SKM-1 treated with dmso at 0.1 percent for 144 hours (cell line): ENCODE results near the gene CBL.

Experiments
- DNase-seq: peaks from one replicate; lab custom pipeline; 2025; ENCODE audit not compliant: unreplicated experiment; lab: John Stamatoyannopoulos, UW

CBL gene

DNA sequence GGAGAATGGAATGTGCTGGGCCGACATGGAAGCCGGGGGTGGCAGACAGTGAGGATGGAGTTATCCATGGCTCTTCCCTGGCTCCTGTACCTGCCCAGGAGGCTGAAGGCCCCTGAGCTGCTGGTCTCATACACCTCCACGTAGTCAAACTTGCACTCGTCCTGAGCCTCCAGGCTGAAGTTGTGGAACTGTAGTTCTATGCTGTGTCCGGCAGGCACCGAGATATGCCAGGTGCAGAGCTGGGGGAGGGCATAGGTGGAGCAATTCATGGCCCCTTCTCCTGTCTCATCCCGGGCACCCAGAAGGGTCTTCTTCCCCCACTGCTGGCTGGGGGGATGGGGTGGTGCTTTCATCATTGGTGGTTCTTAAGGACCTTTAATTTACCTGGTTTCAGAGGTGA lies 137.6 kb downstream of the CBL start:
- no peak for DNase-seq

DNA sequence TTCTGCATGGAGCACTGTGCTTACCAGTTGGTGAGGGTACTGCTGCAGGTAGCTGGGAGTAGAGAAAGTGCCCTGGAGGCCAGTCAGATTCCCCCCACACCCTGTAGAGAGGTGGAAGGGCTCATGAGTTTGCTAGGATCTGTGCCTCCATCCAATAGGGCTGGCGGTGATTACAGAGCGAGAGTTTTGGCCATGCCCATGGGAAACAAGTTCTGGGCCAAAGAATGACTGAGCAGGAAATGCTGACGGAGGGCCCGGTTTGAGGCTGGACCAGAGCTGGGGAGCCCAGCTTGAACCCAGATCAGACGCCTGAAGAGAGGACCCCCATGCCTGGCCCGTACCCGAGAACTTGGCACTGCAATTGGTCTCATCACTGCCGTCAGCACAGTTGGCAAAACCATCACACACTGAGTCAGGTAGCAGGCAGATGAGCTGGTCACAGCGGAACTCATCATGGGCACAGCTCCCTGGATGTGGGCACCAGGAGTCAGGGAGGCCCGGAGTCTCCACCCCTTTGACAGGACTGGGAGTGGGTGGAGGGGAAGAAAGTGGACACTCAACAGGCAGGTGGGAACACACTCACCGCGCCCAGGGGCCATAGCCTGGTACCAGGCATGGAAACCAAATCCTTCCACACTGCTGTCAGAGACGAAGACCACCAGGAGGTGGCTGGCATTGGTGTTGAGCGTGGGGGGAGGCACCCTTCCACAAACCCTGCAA lies 138.3 kb downstream of the CBL start:
- DNase-seq = no peak

DNA sequence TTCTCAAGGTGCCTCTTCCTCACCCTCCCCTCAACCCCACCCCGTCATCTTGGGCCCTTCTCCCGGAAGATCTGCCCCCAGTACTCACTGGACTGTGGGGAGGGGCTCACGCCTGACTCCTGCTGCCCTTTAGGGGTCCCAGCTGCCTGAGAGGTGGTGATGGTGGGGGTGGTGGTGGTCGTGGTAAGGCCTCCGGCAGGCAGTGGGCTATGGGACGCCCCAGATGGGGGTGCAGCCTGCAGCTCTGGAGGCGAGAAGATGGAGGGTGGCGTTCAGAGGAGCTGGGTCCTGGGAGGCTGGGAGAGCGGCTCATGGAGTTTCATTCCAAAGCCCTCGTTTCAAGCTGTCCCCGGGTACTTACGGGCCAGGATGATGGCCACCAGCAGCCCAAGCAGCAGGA lies 139.5 kb downstream of the CBL start:
- DNase-seq = no peak

DNA sequence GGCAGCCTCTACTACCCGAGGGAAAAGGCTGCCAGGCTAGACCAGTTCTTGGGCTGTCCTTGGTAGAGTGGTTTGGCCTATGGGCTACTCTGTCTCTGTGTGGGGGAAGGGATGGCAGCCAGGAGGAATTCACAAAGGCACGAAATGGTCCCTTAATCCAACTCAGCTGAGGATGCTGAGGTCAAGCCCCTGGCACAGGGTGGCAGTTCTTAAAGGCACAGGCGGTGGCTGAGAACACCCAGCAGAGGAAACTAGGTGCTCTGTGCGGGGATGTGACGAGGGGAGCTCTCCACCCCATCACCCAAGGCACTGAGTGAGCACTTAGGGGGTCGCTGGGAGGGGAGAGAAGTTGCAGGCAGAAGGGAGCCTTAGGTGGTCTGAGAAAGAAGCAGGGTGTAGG lies 140.5 kb downstream of the CBL start, which contains the start of gene MFRP:
TSS of gene MFRP (minus strand) at position 101 of the 400 bp plus-strand sequence. CDS start 192 bp downstream, outside the sequence.
- no peak for DNase-seq

DNA sequence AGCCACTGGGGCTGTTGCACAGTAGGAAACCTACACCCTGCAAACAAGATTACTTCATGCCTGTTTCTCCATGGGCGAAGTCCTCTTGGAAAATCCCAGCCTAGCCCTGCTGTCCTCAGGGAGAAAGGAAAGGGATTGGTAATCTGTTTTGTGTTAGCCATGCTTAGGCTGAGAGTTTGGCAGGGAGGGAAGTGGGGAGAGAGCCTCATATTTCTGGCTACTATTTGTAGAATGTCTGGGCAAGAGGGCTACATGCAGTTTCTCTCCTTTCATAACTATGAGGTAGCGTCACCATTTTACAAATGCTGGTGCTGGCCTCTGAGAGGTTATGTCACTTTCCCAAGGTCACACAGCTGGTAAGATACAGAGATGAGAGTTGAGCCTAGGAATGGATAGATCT lies 141.1 kb downstream of the CBL start:
- DNase-seq = no peak

DNA sequence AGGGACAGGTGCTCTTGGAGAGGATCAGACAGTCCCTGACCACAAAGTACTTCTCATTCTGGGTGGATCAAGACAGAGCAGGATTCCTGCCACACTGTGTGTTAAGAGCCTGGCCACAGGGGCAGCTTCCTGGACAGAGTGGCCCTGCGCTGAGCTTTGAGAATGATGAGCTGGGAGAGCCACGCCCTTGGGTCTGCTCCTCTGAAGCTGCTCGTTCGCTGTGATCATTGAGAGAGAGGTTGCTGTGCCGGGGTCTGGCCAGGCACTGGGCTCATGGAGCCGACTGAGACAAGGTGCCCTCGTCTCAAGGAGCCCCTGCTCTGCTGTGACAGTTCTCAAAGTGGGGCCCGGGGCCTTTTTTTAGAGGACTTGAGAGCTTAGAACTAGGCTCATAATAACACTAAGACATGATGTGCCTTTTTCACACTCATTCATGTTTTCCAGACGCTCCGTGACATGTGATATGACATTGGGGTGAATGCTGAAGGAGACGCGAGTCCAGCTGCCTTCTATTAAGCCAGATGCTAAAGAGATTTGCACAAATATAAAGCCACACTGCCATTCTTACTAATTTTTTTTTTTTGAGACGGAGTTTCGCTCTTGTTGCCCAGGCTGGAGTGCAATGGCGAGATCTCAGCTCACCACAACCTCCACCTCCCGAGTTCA lies 141.9 kb downstream of the CBL start:
- no peak for DNase-seq

DNA sequence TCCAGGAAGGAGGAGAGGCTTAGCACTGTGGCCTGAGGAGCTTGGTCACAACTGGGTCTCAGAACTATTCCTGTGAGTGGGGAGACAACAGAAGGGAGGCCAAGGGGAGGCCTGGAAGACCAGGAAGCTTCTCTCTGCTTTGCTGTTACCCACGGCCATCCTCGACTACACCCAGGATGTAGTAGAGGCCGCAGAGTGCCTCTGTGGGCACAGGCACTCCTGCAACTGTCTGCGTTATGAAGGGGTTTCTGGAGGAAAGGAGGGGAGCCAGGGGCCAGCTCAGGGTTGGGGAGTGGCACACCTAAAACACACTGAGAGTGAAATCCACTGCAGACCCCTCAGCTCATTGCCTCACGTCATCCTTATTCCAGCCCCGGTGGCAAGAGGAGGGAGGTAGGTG lies 144.2 kb downstream of the CBL start:
- DNase-seq = no peak

DNA sequence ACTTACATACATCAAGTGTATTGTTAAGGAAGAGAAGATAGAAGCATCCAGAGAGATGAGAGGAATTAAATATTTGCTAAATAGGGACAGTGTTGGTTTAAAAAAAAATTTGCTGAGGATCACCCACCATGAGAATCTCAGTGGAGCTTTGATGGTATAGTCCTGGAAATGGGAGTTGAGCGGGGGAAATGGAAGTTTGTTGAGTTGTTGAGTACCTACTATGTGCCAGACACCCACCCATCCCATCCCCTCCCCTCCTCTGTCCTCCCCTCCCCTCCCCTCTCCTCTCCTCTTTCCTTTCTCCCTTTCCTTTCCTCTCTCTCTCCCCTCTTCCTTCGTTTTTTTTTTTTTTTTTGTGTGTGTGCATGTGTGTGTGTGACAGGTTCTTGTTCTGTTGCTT lies 145.1 kb downstream of the CBL start:
- DNase-seq = no peak

DNA sequence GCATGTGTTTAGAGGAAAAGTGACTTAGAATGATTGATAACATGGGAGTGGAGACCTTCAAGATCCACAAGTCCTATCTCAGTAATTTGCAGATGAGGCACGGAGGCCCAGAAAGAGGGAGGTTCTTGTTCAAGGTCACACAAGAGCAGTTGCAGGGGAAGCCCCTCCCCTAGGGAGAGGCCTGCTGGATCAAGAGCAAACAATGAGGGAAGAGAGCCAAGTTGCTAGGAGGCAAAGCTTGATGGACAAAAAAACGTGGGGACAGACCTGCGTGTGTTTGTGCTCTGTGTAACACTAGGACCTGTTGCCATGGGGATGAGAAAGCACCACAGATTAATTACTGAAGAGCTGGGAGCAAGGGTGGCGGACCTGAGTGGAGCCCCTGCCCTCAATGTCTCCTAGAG lies 146.7 kb downstream of the CBL start:
- DNase-seq = no peak

DNA sequence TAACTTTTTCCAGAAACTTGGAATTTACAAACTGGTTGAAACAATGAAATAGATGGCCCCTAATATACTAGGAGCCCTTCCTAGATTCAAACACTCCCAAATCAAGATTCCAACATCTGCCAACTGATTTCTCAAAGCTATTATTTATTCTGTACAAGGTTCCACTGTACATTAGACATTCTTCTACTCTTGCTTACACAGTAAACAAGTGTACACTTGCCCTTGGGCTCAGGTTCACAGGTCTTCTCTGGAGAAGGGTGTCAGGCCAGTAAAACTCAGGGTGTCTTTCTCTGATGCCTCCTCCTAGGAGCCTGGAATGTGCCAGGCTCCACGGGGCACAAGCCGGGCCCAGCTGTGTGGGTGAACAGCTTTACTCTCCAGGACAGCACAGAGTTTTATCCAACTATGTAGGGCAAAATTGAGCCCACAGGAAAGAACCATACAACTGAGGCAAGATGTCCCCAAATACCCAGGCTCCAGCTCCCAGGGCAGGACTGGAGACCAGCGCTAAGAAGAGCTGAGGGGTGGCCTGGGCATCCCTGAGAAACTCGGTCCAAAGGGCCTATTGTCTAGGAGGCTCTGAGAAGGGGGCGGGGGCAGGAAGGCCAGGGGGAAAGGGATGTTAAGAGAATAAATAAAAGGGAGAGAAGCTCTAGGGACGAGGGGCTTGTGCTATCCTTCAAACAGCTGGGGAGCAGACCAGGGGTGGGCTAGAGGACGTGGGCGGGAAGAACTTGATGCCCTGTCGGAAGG lies 149.1 kb downstream of the CBL start:
- no peak for DNase-seq

DNA sequence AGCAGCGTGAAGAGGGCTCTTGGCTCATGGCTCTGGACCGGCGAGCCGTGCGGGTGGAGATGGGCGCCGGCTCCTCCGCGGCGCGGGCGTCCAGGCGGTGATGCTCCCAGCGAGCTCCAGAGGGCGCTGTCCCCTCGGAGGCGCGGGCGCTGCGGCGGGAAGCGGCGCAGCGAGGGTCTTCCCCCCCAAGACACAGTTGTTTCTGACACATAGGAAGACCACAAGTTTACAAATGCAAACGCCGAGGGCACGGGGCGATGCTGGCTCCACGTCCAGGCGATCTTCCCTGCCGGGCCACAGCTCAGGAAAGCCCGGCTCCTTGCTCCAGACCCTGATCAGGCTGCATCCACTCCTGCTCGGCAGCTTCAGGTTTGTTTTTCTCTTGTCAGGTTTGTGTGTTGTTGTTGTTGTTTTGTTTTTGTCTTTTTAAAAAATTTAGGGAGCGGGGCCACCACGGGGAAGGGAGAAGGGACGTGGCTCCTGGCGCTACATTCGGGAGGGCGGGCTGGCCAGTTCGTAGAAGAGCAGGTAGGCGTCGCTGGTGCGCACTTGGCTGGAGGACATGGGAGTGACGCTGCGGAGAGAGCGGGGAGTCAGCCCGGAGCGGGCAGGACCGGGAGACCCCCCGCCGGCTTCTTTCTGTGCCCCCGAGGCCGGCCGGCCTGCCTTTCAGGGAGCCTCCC lies 150.4 kb downstream of the CBL start:
- no peak for DNase-seq

DNA sequence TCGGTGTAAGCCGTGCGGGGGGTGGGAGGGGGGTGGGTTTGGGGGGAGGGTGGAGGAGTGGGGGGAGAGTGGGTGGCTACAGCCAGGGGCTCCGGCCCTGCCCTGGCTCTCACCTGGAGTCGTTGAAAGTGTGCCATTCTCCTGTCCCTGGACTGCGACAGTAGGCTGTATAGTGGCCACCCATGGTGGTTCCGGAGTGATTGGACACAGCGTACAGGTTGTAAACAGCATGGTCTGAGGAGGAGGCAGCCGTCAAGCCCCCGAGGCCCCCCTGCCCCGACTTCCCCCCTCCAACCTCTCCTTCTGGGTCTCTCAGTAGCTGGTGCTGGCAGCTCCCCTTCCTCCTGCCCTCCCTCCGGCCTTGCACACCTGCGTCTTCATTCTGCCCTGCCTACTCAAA lies 150.9 kb downstream of the CBL start:
- no peak for DNase-seq
